ENCODE results near the gene LIF.

DNA sequence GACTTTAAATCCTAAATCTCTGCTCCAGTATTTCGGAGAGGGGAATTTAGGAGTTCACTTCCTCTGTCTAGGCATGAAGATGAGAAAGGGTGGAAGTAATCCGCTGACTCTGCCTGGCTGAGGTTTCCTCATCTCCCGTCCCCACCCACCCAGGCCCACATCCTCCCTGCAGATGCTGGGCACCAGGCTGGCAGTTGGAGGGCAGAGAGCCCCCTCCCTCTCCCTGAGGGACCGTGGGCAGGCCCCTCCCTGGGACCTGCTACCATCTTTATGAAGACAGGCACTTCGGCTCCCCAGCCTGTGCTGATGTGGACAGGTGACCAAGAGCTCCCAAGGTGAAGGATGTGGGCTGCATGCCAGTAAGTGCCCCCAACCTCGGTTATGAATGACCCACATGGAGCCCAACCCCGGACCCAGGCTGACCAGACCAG lies 36.1 kb upstream of the LIF start:
- TF ChIP-seq, protein P1, sequence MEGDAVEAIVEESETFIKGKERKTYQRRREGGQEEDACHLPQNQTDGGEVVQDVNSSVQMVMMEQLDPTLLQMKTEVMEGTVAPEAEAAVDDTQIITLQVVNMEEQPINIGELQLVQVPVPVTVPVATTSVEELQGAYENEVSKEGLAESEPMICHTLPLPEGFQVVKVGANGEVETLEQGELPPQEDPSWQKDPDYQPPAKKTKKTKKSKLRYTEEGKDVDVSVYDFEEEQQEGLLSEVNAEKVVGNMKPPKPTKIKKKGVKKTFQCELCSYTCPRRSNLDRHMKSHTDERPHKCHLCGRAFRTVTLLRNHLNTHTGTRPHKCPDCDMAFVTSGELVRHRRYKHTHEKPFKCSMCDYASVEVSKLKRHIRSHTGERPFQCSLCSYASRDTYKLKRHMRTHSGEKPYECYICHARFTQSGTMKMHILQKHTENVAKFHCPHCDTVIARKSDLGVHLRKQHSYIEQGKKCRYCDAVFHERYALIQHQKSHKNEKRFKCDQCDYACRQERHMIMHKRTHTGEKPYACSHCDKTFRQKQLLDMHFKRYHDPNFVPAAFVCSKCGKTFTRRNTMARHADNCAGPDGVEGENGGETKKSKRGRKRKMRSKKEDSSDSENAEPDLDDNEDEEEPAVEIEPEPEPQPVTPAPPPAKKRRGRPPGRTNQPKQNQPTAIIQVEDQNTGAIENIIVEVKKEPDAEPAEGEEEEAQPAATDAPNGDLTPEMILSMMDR (IDR thresholded peaks at IDR 0.05): no peak
- no peak for TF ChIP-seq EP300 (IDR thresholded peaks at IDR 0.05)
